OCI-M1 (cell line): ENCODE measurements around the gene ZMIZ1.

Source experiments
- DNase-seq: peaks from one replicate; lab custom pipeline; 2025; lab: John Stamatoyannopoulos, UW

The ZMIZ1 gene

DNA sequence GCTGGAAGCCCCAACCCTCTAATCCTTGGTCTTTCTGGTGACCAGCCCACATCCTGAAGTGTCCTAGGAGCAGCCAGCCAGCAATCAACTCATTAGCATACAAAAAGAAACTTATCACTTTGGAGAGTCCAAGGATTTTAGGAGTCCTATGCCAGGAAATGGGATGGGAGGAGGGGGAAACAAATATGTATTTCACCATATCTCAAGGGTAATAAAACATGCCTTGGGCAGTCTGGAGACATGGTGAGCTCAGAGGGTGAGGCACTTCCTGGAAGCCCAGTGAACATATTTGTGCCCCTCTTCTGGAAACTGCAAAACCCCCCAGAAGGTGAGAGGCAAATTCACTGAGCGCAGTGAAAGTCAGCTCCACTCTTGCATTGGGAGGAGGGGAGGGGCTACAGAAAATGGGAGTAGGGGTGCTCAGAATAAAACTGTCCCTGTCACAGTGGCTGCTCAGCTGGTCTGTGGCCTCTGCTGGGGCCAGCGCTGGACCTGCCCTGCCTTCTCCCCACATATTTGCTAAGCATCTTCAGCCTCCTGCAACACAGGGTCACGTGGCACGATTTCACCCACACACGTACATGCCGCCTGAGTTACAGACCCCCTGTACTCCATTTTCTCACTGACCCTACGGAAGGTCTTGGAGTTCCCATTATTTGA lies 17.7 kb upstream of the ZMIZ1 start:
- no peak for DNase-seq

- no peak for DNase-seq
Observed at GRCh38 chr10:79051766-79052165, 17.0 kb upstream of the ZMIZ1 start.

DNA sequence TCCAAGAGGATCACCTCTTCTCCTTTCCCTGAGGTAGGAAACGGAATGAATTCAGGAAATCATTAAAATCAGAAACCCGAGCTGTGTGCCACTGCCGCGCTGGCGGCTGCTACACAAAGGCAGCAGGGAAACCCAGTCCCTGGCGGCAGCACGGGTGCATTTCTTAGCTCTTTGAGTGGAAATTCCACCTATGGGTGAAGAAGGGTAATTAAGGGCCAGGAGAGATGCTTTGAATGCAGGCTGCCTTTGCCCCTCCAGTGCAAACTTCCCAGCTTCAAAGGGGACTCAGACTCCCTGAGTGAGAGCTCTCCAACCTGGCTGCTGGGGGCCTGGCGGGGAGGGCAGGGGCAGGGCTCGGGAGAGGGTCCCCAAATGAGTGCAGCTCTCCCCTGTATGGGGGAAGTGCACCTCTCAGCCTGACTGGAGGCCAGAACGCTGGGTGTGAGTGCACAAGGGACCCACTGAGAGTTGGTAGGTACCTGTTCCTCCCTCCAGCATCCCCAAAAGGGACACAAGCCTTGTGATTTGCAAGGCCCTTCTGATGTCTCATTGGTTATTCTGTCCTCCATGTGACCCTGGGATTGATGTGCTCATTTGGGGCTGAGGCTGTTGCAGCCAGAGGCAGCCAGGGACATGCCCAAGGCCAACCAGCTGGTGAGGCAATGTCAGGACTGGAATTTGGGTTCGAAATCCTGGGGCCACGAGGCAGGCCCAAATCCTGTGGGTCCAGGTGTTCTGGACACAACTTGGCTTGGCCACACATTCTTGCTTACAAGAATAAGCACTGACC lies 16.3 kb upstream of the ZMIZ1 start:
- peak; percentile 32 for DNase-seq

GRCh38 chr10:79053081-79053434 lies 15.7 kb upstream of the ZMIZ1 start:
- no peak for DNase-seq

- DNase-seq = no peak
Observed at GRCh38 chr10:79053481-79054202, 15.1 kb upstream of the ZMIZ1 start.

- DNase-seq = no peak
Observed at GRCh38 chr10:79054203-79055099, 14.3 kb upstream of the ZMIZ1 start.

GRCh38 chr10:79055100-79055782 lies 13.5 kb upstream of the ZMIZ1 start:
- no peak for DNase-seq

DNA sequence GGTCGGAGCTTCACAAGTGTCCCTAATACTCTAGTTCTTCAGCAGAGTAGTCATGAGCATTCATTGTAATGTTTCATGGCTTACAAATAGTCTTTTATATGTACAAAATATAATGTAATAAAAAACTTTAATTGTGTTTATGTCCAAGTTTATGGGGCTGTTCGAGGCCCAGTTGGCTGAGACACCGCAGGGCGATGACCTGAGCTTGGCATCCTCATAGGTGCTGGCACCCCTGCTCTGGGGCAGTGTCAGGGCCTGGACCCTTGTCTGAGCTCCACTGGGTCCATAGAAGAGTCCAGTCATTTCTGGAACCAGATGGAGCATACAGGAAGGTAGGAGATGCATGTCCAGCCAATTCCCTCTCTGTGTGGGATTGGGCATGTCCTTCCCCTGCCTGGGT lies 12.9 kb upstream of the ZMIZ1 start:
- no peak for DNase-seq

DNA sequence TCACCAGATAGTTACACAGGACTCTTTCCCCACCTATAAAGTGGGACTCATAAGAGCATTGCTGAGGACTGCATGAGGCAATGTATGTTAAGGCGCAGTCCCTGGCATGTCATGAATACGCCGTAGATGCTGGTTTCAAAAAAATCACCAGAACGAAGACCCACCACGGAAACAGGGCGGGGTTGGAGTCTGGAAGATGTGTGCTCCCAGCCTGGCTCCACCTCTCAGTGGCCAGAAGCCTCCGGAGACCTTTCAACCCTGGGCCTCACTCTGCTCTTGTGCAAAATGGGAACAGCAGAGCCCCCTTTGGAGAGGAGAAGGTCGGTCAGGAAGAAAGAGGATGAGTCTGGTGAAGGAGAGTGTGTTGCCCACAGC lies 12.4 kb upstream of the ZMIZ1 start:
- no peak for DNase-seq

DNA sequence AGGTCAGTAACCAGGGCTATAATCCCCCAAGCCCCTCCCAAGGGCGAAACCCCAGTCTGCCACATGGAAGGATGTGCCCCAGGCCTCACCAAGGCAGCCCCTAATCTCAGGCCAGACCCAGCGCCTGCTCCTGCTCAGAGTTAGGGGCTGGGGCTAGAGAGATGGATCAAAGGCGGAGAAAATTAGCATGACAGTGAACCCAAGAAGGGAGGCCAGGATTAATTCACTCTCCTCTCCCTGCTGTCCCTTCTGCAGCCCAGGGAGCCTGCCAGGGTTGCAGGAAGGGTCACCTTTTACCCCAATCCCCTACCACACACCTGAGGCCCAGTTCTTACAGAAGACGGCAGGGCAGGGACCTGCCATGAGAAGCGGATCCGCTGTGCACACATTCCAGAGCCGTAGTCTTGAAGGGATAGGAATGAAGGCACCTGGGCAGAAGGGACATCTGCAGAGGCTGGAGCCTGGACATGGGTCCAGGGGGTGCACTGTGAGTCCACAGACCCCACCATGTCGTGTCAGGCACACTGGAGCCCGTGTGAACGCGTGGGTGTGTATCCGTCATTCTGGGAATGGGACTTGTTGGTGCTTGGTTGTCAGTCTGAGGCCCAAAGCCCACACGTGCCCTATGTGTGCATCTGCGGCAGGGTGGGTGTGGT lies 11.9 kb upstream of the ZMIZ1 start:
- DNase-seq = no peak

DNA sequence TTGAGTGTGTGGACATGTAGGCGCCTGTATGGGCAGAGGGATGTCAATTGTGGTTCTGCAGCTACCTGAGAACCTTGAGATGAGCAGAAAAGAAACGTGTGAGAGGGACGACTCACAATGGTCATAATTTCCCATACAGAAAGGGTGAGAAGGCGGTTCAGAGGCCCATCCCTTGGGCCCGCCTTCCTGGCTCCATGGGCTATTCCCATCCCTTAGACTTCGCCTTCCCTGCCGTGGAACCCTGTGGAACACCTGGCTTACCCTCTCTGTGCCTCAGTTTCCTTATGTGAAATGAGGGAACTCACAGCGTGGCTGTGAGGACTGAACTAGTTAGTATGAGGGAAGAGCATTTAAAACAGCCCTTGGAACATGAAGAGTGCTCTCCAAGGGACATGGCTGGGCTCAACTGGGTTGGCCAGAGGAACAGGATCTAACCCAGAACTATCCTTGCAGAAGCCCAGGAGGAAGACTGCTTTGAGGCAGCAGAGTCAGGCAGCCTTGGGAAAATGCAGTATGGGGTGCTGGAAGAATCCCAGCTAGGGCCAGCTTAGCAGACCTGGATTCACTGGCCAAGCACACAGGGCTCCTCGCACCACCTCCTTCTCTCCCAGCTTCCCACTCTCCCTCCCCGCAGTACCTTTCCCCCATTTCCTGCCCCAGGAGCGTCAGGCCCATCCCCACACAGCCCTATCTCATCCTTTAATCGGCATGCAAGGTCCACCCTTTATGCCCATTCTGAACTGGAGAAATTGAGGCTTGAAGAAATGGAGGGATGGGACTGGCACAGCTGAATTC lies 11.1 kb upstream of the ZMIZ1 start:
- DNase-seq = no peak

DNA sequence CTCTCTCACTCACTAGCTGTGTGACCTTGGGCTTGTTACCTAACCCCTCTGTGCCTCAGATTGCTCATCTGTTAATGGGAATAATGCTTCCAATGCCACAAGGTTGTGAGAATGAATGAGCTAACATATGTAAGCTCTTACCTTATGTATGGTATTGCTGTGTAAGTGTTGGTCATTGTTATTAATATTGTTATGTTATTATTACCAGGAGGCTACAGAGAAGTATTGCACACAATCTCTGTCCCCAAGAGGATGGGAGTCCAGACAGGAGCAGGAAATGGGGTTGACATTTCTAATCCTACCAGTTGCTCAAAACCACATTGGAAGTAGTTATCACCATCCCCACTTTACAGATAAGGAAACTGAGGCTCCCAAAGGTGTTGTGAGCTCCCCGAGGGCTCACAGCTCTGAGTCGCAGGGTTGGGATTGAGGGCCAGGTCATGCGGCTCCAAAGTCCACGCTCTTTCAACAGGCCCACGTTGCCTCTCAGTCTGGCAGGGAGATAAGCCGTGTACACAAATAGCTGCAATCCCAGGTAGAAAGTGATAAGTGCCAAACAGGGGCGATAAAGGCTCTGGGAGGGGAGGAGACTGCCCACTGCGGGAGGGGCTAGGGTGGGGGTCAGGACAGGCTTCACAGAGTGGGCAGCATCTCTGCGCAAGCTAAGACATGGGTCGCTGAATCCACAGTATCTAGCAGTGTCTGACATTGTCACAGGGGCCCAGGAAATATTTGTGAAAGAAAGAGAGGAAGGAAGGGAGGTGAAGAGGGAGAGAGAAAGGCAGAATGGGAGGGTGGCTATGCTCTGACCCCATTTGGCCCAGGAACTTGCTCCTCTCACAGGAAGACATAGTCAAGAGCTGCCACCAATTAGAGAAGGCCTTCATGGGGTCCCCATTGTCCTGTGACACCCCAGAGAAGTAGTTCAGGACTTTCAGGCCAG lies 9.6 kb upstream of the ZMIZ1 start:
- DNase-seq = peak; percentile 18

GRCh38 chr10:79059859-79060379 lies 8.8 kb upstream of the ZMIZ1 start:
- no peak for DNase-seq

- no peak for DNase-seq
Observed at GRCh38 chr10:79060641-79061255, 8.0 kb upstream of the ZMIZ1 start.

- no peak for DNase-seq
Observed at GRCh38 chr10:79061441-79062315, 7.1 kb upstream of the ZMIZ1 start.

GRCh38 chr10:79063071-79063491 lies 5.7 kb upstream of the ZMIZ1 start:
- no peak for DNase-seq
